ENCODE data around the gene ETFB.

ETFB gene

GRCh38 chr19:51331193-51331592 is 35.0 kb downstream of the ETFB start:
- Histone ChIP-seq H3K27ac (no peak overlapping the region), H3K27me3 (ENCODE audit: insufficient read depth, low read depth, severe bottlenecking) (no peaks in the 10 kb centered on the region), H3K9me3 (ENCODE audit: severe bottlenecking) (no peaks in the 10 kb centered on the region), H3K36me3 (no peaks in the 10 kb centered on the region), H3K4me3 (ENCODE audit: low read depth, low read length) (no peak overlapping the region)
- TF ChIP-seq CTCF (IDR thresholded peaks at IDR 0.05; ENCODE audit: low read depth, low read length), result no peak
- DNase-seq, result no peak

- H3K4me3 ChIP-seq (ENCODE audit: low read depth, low read length), result no peak overlapping the region
- no peak for DNase-seq
- no peak overlapping the region for H3K27ac ChIP-seq
- TF ChIP-seq CTCF (IDR thresholded peaks at IDR 0.05; ENCODE audit: low read depth, low read length), result no peak
- H3K27me3 ChIP-seq (ENCODE audit: insufficient read depth, low read depth, severe bottlenecking), result no peaks in the 10 kb centered on the region
- H3K9me3 ChIP-seq (ENCODE audit: severe bottlenecking), result no peaks in the 10 kb centered on the region
- H3K36me3 ChIP-seq, result no peaks in the 10 kb centered on the region
These were observed 35.8 kb downstream of the ETFB start for GRCh38 chr19:51330366-51330765.

GRCh38 chr19:51329411-51329810 is 36.8 kb downstream of the ETFB start:
- Histone ChIP-seq H3K4me3 (ENCODE audit: low read depth, low read length) (no peak overlapping the region), H3K9me3 (ENCODE audit: severe bottlenecking) (no peaks in the 10 kb centered on the region), H3K27me3 (ENCODE audit: insufficient read depth, low read depth, severe bottlenecking) (no peaks in the 10 kb centered on the region), H3K36me3 (no peaks in the 10 kb centered on the region), H3K27ac (no peak overlapping the region)
- no peak for TF ChIP-seq CTCF (IDR thresholded peaks at IDR 0.05; ENCODE audit: low read depth, low read length)
- DNase-seq, result no peak

GRCh38 chr19:51327066-51328001 is 38.9 kb downstream of the ETFB start:
- no peak overlapping the region for H3K27ac ChIP-seq
- H3K27me3 ChIP-seq (ENCODE audit: insufficient read depth, low read depth, severe bottlenecking), result peaks cover 8% of the 10 kb centered on the region
- DNase-seq, result no peak
- TF ChIP-seq CTCF (IDR thresholded peaks at IDR 0.05; ENCODE audit: low read depth, low read length), result no peak
- no peak overlapping the region for H3K4me3 ChIP-seq (ENCODE audit: low read depth, low read length)
- H3K9me3 ChIP-seq (ENCODE audit: severe bottlenecking), result no peaks in the 10 kb centered on the region
- H3K36me3 ChIP-seq, result no peaks in the 10 kb centered on the region

GRCh38 chr19:51326216-51327065 is 39.7 kb downstream of the ETFB start:
- no peaks in the 10 kb centered on the region for H3K36me3 ChIP-seq
- no peak for TF ChIP-seq CTCF (IDR thresholded peaks at IDR 0.05; ENCODE audit: low read depth, low read length)
- no peak overlapping the region for H3K27ac ChIP-seq
- H3K27me3 ChIP-seq (ENCODE audit: insufficient read depth, low read depth, severe bottlenecking), result peaks cover 13% of the 10 kb centered on the region
- no peak overlapping the region for H3K4me3 ChIP-seq (ENCODE audit: low read depth, low read length)
- no peaks in the 10 kb centered on the region for H3K9me3 ChIP-seq (ENCODE audit: severe bottlenecking)
- no peak for DNase-seq
